ENCODE data around the gene VIPR1.

- TF ChIP-seq POLR2A (IDR thresholded peaks at IDR 0.05) = no peak
- TF ChIP-seq, protein P1, sequence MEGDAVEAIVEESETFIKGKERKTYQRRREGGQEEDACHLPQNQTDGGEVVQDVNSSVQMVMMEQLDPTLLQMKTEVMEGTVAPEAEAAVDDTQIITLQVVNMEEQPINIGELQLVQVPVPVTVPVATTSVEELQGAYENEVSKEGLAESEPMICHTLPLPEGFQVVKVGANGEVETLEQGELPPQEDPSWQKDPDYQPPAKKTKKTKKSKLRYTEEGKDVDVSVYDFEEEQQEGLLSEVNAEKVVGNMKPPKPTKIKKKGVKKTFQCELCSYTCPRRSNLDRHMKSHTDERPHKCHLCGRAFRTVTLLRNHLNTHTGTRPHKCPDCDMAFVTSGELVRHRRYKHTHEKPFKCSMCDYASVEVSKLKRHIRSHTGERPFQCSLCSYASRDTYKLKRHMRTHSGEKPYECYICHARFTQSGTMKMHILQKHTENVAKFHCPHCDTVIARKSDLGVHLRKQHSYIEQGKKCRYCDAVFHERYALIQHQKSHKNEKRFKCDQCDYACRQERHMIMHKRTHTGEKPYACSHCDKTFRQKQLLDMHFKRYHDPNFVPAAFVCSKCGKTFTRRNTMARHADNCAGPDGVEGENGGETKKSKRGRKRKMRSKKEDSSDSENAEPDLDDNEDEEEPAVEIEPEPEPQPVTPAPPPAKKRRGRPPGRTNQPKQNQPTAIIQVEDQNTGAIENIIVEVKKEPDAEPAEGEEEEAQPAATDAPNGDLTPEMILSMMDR (IDR thresholded peaks at IDR 0.05 in 4 of 5, conservative IDR thresholded peaks at IDR 0.05 in 1 of 5) = no peak
Measured at GRCh38 chr3:42578054-42578453, 75.6 kb downstream of the VIPR1 start.
